ENCODE results near the gene RGS1.

Gene RGS1

GRCh38 chr1:192601567-192601966, 26.0 kb downstream of the RGS1 start:
- Histone ChIP-seq H3K4me3 (ENCODE audit: low read depth, low read length) (no peak overlapping the region), H3K27me3 (no peaks in the 10 kb centered on the region), H3K4me1 (no peaks in the 10 kb centered on the region; the same call in 1 of the 2 replicates), H3K9me3 (no peaks in the 10 kb centered on the region), H3K36me3 (no peaks in the 10 kb centered on the region)
- no peak for DNase-seq
- no peak for TF ChIP-seq CTCF (IDR thresholded peaks at IDR 0.05; ENCODE audit: low read depth, low read length)

- no peaks in the 10 kb centered on the region for H3K9me3 ChIP-seq
- H3K4me3 ChIP-seq (ENCODE audit: low read depth, low read length) = no peak overlapping the region
- DNase-seq = no peak
- no peak for TF ChIP-seq CTCF (IDR thresholded peaks at IDR 0.05; ENCODE audit: low read depth, low read length)
- H3K36me3 ChIP-seq = no peaks in the 10 kb centered on the region
- no peaks in the 10 kb centered on the region for H3K27me3 ChIP-seq
- no peaks in the 10 kb centered on the region; the same call in 1 of the 2 replicates for H3K4me1 ChIP-seq
Observed at GRCh38 chr1:192602757-192603156, 27.2 kb downstream of the RGS1 start.

GRCh38 chr1:192603218-192603787, 27.7 kb downstream of the RGS1 start:
- Histone ChIP-seq H3K4me1 (no peaks in the 10 kb centered on the region; the same call in 1 of the 2 replicates), H3K27me3 (no peaks in the 10 kb centered on the region), H3K36me3 (no peaks in the 10 kb centered on the region), H3K4me3 (ENCODE audit: low read depth, low read length) (no peak overlapping the region), H3K9me3 (no peaks in the 10 kb centered on the region)
- no peak for DNase-seq
- TF ChIP-seq CTCF (IDR thresholded peaks at IDR 0.05; ENCODE audit: low read depth, low read length) = no peak

GRCh38 chr1:192604979-192605620, 29.5 kb downstream of the RGS1 start:
- TF ChIP-seq CTCF (IDR thresholded peaks at IDR 0.05; ENCODE audit: low read depth, low read length) = no peak
- Histone ChIP-seq H3K4me3 (ENCODE audit: low read depth, low read length) (no peak overlapping the region), H3K4me1 (no peaks in the 10 kb centered on the region; the same call in 1 of the 2 replicates), H3K36me3 (no peaks in the 10 kb centered on the region), H3K27me3 (no peaks in the 10 kb centered on the region), H3K9me3 (no peaks in the 10 kb centered on the region)
- DNase-seq = no peak

- no peak for DNase-seq
- Histone ChIP-seq H3K4me1 (no peaks in the 10 kb centered on the region; the same call in 1 of the 2 replicates), H3K4me3 (ENCODE audit: low read depth, low read length) (no peak overlapping the region), H3K9me3 (no peaks in the 10 kb centered on the region), H3K27me3 (no peaks in the 10 kb centered on the region), H3K36me3 (no peaks in the 10 kb centered on the region)
- TF ChIP-seq CTCF (IDR thresholded peaks at IDR 0.05; ENCODE audit: low read depth, low read length) = no peak
Observed at GRCh38 chr1:192608671-192609070, 33.1 kb downstream of the RGS1 start.
